Medulla oblongata (tissue), 1 donor: ENCODE measurements around the gene SYNC.
"Not testable (repeated sequence)": the region's sequence is repeated elsewhere in the genome, so short reads cannot be mapped to it uniquely, and the experiment has no call there.

Experiments
- DNase-seq: peaks from one replicate; pipeline ENCODE4 v3.0.0-alpha.2; 2015; ENCODE audit errors: extremely low spot score

Gene SYNC

DNA sequence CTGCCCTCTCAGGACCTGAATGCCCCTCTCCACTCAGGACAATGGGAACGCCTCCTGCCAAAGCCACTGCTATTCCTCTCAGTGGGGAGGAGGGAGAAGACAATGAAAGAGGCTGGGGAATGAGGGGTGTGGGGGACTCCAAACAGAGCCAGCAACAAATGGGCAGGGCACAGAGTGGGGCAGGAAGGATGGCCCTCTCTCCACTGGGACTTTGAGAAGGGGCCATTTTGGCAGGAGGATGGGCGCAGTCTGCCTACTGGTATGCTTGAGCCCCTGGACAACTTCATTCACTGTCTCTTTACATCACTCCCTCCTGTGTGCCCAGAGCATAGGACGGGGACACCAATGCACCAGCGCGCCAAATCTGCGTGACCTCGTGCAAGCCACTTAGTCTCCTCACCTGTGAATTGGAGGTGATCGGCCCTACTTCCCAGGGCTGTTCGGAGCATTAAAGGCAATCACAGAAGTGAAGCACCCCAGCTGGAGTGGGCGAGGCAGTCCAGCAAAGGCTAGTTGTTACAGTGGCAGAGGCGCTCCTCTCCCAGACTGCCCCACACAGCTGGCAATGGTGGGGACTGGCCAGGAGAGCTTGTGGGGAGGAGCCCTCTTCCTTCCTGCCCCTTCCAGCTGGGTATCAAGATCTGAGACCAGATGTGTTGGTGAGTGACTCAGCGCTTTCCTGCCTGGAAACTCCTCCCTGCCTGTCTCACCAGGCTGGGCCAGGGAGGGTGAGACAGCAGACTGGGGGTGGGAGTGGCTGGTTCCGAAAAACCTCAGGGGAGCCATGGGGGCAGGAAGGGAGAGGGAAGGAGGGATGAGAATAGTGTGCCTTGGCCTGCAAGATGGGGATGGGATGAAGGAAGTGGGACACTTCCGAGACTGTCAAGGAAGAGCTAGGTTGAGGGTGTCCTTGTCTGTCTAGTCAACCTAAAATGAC lies 22.4 kb upstream of the SYNC start:
- DNase-seq, result no peak

DNA sequence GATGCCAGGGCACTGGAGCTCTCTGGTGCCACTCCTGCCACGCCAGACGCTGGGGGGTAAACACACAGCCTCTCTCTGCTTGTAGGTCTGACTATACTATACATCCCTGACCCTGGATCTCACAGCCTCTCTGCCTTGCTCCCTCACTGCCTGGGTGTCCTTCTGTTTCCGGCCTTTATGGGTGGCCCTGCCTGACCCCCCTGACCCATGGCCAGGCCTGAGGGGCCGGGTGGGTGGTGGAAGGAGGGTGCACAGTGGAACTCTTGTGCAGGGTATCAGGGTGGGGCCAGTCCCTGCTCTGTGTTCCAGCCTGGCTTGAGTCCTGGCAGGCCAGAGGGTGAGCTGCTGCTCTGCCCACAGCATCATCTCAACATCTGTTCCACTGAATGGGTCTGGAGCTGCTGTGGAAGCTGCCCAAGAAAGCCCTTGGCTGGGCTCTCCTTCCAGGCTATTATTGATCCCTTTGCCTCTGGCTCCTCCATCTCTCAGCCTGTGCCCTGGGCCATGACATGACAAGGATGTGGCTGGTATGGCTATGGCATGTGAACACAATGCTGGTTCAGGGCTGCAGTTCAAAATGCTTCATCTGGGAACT lies 17.2 kb upstream of the SYNC start:
- no peak for DNase-seq

DNA sequence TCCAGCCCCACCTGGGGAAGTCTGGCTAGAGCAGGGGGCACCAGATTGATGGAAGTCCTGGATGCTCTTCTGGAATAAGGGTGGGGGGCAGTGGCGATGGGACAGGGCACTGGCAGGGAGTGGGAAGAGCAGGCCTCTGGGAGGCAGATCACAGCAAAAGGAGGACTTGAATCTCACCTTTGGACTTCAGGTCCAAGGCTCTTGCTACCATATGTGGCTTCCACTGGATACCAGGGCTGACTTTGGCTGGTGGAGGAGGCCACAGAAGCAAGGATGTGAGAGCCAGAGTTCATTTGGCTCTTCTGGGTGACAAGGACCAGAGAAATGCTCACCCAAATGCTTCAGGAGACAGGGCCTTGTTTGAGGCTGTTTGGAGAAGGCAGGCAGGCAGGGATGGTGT lies 16.0 kb upstream of the SYNC start:
- DNase-seq, result no peak

DNA sequence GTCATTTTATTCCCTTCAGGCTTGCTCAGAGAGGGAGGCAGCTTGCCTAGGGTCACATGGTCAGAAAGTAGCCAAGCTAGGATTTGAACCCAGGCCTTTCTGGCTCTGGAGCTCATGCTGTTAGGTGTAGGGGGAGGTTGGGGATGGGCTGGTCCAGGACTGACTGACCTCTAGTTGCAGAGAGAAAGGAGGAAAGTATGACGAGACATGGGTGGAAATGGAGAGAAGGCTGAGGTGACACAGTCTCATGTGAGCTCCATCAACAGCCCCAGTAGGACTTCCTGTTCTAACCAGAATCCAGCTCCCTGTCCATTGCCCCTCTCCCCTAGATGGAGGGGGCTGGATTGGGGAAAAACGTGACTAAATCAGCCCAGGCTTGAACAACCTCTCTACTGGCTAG lies 15.5 kb upstream of the SYNC start:
- DNase-seq, result no peak

DNA sequence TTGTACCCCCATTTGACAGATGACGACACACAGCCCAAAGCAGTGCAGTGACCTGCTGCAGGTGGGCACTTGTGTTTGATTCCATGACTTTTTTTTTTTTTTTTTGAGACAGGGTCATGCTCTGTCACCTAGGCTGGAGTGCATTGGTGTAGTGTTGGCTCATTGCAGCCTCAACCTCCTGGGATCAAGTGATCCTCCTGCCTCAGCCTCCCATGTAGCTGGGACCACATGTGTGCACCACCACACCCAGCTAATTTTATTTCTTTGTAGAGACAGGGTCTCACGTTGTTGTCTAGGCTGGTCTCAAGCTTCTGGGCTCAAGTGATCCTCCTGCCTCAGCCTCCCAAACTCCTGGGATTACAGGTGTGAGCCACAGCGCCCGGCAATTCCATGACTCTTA lies 14.9 kb upstream of the SYNC start:
- DNase-seq, result no peak

DNA sequence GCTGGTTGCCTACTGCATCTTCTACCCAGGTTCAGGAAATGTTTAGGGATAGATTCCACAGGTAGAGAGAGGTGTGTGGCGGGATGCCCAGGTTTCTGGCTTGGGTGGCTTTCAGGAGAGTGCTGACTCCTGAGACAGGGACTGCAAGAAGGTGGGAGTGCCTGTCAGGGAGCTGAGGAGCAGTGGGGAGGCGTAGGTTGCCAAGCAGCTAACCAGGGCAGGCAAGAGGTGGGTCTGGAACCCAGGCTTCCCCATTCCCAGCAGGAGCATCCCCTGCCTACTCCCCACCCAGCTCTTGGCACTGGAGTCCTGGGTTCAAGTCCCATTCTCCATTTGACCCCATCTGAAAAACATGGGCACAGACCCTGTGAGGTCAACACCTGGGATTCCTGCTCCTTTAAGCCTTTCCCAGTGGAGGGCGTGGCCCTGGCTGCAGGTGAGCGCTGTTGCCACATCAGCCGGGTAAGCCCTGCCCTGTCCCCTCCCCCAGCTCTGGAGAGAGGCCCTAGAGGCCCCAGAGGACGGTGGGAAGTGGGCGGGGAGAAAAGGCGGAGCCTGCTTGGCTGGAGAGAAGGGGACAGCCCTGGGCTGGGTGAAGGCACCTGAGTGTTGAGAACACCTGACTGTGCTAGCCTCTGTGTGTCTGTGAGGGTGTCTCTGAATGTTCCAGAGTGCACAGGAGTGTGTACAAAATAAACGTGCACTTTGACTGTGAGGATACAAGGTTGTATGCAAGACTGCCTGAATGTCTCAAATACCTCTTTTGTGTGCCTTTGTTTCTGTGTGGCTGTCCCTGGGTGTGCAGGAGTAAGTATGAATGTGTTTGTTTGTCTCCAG lies 14.0 kb upstream of the SYNC start:
- no peak for DNase-seq

DNA sequence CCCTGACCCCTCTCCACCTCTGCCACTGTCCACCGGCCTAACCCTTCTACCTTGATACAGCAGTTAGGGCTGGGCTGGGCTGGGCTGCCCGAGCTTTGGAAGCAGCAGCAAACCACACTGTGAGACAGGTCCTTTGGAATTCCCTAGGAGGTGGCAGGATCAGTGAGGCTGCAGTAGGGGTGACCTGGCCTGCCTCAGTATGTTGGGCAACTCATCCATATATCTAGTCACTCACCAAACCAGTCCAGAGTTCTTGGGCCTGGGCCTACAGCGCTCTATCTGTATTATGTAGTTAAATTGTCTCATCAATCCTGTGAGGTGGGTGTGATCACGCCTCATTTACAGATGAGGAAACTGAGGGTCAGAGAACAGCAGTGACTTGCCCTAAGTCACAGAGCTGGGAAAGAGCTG lies 13.3 kb upstream of the SYNC start:
- no peak for DNase-seq

DNA sequence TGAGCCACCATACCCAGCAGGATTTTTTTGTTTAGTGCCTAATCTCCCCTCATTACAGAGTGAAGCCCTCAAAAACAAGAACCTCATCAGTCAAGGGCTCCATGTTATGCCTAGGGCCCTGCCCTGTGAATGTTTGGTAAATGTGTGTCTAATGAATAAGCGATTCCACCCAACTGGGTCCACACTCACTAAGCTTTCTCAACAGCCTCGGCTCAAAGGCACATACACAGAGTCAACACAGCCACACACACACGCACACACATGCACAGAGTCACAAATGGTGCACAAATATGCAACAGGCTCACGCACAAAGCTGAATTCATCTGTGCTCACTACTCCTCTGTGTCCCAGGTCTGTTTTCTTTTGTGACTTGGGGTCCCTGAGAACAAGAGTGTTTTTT lies 11.7 kb upstream of the SYNC start:
- DNase-seq, result no peak

DNA sequence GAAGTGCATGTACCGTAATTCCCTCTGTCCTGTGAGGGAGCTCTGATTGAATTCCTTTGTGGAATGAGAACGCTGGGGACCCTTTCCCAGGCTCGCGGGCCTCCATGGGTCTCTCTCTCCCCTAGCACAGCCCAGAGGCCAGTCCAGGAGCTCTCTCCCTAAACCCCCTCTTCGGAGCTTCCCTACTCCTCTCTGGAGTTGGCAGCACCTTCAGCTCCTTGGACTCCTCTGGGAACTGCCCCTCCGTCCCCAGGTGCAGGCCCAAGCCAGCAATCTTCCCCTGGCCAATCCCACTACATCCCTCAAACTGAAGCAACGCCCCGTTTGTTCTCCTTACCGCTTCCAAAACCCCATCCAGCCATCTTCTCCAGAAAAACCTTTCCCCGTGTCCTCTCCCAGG lies 10.5 kb upstream of the SYNC start:
- DNase-seq, result no peak

DNA sequence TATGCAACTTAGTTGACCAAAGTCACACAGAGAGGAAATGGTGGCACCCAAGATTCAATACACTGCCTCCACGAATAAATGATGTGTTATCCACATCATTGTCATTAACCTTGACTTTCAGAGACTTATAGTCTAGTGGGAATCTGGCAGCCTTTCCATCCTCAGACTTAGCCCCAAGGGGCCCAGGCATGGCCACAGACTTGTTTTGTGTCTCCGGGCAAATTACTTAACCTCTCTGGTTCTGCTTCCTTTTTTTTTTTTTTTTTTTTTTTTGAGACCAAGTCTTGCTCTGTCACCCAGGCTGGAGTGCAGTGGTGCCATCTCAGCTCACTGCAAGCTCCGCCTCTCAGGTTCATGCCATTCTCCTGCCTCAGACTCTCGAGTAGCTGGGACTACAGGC lies 8.7 kb upstream of the SYNC start:
- DNase-seq, result not testable (repeated sequence)

DNA sequence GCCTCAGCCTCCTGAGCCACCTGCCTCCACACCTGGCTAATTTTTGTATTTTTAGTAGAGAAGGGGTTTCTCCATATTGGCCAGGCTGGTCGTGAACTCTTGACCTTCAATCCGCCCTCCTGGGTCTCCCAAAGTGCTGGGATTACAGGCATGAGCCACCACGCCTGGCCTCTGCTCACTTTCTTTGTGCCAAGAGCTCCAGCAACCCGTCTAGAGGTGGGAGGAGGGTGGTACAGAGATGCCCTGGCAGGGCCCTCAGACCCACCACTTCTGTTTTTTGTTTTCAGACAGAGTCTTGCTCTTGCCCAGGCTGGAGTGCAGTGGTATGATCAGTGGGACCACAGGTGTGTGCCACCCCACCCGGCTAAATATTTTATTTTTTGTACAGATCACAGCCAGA lies 6.9 kb upstream of the SYNC start:
- no peak for DNase-seq

DNA sequence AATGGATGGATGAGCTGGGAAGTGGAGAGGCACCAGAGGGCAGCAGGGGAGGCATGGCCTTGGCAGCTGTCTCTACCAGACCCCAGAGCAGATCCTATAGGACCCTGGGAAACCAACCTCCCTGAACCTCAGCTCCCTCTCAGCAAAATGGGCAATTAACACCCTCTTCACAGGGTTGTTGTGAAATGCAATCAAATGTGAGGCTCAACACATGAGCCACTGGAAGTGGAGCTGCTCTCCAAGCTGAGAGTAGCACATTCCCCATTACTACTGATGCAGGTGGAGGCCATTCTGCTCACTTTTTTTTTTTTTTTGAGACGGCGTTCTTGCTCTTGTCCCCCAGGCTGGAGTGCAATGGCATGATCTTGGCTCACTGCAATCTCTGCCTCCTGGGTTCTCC lies 6.5 kb upstream of the SYNC start:
- no peak for DNase-seq

DNA sequence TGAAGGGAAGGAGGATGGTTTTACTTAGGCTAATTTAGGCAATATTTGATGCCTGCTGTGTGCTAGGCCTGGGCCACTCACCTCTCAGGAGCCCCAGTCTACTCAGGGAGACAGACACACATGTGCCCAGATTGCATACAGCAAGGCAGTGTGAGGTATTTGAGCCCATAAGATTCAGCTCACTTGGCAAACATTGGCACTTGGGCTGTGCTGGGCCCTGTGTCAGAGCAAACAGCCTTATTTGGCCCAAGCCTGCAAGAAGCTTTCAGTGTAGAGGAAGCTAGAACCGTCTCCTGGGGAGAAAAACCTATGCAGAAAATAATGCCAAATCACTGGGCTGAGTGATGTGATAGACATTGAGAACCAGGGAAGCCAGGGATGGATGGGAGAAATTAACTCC lies 3.9 kb upstream of the SYNC start:
- DNase-seq, result no peak

DNA sequence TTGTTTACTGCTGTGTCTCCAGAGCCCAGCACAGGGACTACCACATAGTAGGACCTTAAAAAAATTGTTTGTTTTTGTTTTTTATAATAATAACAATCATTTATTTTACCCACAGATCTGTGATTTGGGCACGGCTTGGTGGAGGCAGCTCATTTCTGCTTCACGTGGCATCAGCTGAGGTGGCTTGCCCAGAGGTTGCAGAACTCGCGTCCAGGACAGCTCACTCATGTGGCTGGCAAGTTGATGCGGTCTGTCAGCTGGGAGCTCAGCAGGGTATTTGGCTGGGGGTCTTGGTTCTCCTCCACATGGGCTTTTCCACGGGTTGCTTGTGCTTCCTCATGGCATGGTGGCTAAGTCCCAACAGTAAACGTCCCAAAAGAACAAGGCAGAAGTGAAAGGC lies 2.9 kb upstream of the SYNC start:
- DNase-seq, result no peak

DNA sequence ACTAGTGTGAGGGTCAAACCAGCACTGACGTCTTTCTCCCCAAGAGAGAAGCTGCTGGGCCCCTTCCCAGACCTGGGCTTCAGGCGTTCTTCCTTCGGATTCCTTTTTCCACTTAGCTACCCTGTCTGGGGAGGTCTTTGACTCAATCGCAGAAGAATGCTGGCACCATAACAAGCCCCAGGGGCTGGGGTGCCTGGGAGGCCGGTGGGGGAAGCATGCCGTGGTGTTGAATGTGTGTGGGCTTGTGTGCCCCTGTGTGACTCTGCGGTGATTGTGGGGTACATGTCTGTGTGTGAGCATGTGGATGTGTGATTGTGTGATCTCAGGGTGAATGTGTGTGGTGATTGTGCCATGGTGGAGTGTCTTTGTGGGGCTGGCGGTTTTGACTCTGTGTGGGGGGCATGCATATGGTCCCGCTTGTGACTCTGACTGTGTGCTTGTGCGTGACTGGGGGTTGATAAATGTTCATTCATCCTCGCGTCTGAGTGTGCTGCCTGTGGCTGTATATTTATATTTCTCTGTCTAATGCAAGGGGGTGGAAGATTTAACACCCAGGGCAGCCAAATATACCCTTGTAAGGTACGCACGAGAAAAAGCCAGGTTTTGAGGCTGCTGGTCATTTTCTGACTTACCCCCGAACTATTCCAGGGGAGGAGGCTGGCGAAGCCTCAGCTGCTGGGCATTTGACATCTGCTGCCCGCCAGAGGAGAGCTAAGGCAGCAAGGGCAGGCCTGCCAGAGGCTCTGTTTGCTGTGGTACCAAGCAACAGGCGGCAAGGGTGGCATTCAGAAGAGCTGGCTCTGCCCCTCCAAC lies 1.1 kb upstream of the SYNC start:
- peak; percentile 72 for DNase-seq

DNA sequence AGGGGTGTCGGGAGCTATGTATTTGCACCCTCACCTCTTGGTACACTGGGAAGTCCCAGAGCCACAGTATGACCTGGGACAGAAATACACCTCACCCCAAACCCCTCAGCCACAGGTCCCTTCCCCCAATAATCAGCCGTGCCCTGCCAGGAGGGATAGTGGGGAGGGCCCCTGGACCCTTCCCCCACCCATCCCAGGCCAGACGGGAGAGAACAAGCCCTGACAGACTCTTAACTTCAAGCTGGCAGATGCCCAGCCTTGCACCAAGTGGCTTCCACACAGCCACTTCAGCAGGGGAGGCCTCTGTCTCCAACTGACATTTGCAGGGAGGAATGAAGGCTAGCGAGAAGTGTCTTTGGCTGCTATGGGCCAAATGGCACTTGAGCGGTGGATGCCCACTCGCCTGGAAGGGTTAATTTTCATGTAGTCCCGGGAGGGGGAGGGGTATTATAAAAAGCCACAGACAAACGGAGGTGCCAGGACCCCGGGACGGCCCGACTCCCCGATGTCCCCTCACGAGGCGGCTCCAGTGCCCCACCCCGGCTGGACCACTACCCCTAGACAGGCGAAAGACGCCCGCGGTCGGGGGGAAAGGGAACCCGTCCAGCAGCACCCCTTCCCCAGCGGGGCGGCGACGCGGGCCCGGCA lies 495 bp downstream of the SYNC start:
- peak; percentile 26 for DNase-seq

DNA sequence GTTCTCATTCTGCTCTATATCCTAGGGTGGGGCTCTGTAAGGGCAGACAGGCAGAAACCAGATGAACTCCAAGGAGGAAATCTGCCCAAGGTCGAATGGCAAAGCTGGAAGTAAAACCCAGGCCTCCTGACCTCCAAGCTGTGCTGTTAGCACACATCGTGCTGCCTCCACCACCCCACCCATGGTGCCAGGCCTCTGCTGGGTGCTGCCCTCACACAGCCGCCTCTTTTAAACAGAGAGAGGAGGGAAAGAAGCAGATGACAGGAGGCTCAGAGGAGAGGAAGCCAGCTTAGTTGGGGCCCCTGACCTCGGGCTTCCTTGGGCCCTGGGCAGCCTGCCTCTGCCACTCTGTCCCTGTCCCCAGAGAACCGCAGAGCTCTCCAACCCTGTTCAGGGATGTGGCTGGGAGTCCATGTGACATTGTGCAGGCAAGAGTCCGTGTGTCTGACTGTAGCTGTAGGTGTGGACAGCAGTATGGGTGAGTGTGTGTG lies 1.1 kb downstream of the SYNC start:
- DNase-seq, result no peak

DNA sequence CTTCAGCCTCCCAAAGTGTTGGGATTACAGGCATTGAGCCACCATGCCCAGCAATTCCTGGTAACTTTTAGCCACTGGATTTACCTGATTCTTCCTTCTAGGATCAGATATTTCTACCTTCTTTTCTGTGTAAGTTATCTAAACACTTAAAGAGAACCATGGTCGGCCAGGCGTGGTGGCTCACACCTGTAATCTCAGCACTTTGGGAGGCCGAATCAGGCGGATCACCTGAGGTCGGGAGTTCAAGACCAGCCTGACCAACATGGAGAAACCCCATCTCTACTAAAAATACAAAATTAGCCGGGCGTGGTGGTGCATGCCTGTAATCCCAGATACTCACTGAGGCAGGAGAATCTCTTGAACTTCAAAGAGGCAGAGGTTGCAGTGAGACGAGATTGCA lies 5.6 kb downstream of the SYNC start:
- not testable (repeated sequence) for DNase-seq

DNA sequence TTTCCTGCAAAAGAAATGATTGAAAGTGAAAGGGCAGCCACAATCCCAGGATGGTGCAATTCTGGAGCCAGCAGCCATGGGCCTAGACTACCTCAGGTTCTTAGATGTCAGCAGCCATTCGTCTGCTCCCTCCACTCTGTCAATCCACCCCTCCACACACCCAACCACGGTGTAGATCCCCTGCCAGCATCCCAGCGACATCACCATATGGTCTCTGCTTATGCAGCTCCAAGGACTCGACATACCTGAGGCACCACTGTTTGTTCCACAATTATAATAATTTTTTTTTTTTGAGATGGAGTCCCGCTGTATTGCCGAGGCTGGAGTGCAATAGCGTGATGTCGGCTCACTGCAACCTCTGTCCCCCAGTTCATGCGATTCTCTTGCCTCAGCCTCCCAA lies 6.5 kb downstream of the SYNC start:
- no peak for DNase-seq

DNA sequence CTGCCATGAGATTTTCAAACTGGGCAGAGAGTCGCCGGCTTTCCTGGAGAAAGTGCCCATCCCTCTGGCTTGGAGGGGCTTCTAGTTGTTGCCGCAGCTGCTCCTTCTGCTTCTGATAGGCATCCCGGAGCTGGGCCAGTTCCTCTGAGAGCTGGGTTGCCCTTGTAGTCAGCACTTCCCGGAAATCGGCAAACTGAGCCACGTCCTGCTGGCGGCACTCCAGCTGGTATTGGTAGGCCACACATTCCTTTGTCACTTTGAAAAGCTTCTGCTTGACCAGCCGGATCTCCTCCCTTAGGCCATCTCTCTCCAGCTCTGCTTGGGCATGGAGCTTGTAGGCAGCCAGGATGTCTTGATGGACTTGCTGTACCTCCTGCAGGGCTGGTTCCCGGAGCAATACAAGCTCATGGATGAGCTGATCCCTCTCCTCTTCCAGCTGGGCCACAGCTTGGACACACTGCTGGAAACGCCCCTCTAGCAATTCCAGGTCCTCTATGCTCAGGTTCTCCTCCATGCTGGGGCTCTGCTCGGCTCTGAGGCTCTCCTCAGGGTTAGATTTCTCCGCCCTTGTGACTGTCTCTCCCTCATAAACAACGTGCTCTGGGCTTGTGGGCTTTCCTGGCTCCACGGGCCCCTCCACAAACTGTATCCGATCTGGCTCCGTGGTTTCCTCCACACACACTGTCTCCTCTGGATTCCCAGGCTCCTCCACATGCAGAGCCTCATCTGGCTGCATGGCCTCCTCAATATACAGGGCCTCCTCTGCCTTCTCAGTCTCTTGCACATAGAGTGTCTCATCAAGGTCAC lies 7.3 kb downstream of the SYNC start:
- DNase-seq, result peak; percentile 57
